ENCODE data around the gene CFAP141.

DNA sequence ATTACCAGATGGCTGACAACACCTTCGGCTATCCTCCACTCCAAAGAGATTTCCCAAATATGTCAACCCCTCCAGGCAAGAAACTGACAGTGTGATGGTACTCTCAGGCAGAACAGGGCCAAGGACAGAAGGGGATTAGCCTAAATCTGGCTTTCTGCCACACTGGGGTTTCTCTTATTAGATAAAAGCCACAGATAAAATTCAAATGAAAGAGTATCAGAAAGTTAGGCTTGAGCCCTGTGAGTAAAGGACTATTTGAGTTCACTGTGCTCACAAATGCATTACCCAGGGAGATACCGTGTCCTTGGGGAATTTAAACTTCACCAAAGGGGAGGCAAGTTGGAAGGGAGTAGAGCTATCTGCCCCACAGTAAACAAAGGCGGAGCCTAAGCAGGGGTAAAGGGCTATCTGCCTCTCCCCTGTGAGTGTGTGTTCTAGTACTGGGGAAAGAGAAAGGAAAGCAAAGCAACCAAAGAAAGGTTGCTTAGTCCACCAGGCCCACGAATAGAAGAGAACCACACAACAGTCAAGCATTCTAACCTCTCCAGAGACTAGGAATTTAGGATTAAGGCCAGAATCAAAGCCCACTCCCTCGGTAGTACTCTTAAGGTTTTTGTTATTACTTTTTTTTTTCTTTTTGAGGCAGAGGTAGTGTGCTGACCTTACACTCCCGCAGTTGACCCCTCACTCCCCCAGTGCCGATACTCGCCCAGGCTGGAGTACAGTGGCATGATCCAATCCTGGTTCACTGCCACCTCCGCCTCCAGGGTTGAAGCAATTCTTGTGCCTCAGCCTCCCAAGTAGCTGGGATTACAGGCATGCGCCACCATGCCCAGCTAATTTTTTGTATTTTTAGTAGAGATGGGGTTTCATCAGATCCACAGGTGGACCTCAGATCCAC is 27.0 kb downstream of the CFAP141 start:
- TF ChIP-seq, protein P1, sequence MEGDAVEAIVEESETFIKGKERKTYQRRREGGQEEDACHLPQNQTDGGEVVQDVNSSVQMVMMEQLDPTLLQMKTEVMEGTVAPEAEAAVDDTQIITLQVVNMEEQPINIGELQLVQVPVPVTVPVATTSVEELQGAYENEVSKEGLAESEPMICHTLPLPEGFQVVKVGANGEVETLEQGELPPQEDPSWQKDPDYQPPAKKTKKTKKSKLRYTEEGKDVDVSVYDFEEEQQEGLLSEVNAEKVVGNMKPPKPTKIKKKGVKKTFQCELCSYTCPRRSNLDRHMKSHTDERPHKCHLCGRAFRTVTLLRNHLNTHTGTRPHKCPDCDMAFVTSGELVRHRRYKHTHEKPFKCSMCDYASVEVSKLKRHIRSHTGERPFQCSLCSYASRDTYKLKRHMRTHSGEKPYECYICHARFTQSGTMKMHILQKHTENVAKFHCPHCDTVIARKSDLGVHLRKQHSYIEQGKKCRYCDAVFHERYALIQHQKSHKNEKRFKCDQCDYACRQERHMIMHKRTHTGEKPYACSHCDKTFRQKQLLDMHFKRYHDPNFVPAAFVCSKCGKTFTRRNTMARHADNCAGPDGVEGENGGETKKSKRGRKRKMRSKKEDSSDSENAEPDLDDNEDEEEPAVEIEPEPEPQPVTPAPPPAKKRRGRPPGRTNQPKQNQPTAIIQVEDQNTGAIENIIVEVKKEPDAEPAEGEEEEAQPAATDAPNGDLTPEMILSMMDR (IDR thresholded peaks at IDR 0.05; ENCODE audit: low read depth, low read length), result no peak
- no peak for TF ChIP-seq POLR2A (IDR thresholded peaks at IDR 0.05; ENCODE audit: extremely low read depth, insufficient read length)

Data from NB4 (cell line).